ENCODE measurements around the gene TAF3. TPM values are rescaled to one million over a fixed set of nuclear protein-coding genes. Genes with fewer than 3 reads are reported as not detected.
A peak's percentile ranks its signal among the peaks of the same experiment; 100 is the strongest.

The TAF3 gene
- total and polyA plus RNA-seq, 12 donors: 3.6 to 14.9 (median 11.0) TPM

DNA sequence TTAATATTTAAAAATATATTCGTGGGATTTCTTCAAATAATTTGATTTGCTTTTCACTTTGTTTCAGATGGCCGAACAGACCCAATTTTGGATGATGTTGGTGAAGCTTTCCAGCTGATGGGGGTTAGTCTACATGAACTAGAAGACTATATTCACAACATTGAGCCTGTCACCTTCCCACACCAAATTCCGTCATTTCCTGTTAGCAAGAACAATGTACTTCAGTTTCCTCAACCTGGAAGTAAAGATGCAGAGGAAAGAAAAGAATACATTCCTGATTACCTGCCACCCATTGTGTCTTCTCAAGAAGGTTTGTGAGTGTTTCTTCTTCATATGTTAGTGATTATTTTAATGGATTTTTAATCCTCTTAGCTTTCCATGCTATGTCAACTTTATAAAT lies 5.9 kb downstream of the TAF3 start:
- no peak overlapping the region for H3K4me3 ChIP-seq
- peaks cover 0 to 30% (median 16%) of the 10 kb centered on the region in 9 donors for H3K4me1 ChIP-seq
- H3K27me3 ChIP-seq: no peaks in the 10 kb centered on the region
- TF ChIP-seq, protein P1, sequence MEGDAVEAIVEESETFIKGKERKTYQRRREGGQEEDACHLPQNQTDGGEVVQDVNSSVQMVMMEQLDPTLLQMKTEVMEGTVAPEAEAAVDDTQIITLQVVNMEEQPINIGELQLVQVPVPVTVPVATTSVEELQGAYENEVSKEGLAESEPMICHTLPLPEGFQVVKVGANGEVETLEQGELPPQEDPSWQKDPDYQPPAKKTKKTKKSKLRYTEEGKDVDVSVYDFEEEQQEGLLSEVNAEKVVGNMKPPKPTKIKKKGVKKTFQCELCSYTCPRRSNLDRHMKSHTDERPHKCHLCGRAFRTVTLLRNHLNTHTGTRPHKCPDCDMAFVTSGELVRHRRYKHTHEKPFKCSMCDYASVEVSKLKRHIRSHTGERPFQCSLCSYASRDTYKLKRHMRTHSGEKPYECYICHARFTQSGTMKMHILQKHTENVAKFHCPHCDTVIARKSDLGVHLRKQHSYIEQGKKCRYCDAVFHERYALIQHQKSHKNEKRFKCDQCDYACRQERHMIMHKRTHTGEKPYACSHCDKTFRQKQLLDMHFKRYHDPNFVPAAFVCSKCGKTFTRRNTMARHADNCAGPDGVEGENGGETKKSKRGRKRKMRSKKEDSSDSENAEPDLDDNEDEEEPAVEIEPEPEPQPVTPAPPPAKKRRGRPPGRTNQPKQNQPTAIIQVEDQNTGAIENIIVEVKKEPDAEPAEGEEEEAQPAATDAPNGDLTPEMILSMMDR (IDR thresholded peaks at IDR 0.05): no peak
- ATAC-seq (no peak), DNase-seq (no peak)
- WGBS, 2 donors: 82 to 84% methylated on average over 3 of the region's 3 CpGs
- H3K27ac ChIP-seq: peak overlapping the region in 1 of 10 donors; percentile 27
- intact Hi-C loops (cut with DNase I): no loop called here
- peaks cover 0 to 69% (median 17%) of the 10 kb centered on the region in 9 donors for H3K36me3 ChIP-seq
- H3K9me3 ChIP-seq: no peaks in the 10 kb centered on the region

DNA sequence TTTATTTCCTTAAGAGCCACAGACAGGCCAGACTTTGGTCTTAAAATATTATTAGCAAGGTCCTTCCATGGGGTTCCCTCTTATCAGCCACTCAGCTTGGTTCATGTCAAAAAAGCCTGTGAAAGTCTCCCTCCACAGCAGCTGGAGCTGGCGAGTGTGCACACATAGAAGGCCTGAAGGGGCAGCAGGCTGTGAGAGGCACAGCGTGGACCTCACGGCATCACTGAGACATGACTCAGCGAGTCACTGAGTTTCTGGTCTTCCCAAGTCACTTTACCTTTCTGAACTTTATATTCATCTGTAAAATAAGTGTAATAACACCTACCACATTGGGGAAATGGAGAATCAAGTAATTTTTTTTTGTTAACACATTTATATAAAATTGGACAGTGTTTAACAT lies 8.7 kb downstream of the TAF3 start:
- no peak overlapping the region for H3K4me3 ChIP-seq
- DNase-seq (peak in 1 of 2 donors; percentile 18), ATAC-seq (peak in 5 of 8 donors; percentile 65 to 77 (median 71))
- H3K4me1 ChIP-seq: peaks cover 0 to 26% (median 10%) of the 10 kb centered on the region in 9 donors
- peaks cover 0 to 55% (median 17%) of the 10 kb centered on the region in 9 donors for H3K36me3 ChIP-seq
- H3K9me3 ChIP-seq: no peaks in the 10 kb centered on the region
- TF ChIP-seq, protein P1 (IDR thresholded peaks at IDR 0.05): peak in 1 of 9 donors; percentile 13
- no peaks in the 10 kb centered on the region for H3K27me3 ChIP-seq
- intact Hi-C loops (cut with DNase I): no loop called here
- H3K27ac ChIP-seq: peak overlapping the region in 1 of 10 donors; percentile 55
- 57 to 66% methylated on average over 4 of the region's 4 CpGs for WGBS, 2 donors

DNA sequence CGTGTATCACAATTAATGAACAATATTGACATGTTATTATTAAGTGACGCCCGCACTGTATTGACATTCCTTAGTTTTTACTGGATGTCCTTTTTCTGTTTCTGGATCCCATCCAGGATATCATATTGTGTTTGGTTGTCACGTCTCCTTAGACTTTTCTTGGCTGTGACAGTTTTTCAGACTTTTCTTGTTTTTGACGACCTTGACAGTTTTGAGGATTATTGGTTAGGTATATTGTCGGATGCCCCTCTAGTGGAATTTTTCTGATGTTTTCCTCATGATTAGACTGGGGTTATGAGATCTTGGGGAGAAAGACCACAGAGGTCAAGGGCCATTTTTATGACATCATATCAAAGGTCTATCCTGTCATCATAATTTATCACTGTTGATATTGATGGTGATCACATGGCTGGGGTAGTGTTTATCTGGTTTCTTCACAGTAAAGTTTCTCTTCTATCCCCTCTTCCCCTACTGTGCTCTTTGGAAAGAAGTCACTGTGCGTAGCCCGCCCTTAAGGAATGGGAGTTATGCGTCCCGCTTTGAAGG lies 11.1 kb downstream of the TAF3 start:
- intact Hi-C loops (cut with DNase I): no loop called here

DNA sequence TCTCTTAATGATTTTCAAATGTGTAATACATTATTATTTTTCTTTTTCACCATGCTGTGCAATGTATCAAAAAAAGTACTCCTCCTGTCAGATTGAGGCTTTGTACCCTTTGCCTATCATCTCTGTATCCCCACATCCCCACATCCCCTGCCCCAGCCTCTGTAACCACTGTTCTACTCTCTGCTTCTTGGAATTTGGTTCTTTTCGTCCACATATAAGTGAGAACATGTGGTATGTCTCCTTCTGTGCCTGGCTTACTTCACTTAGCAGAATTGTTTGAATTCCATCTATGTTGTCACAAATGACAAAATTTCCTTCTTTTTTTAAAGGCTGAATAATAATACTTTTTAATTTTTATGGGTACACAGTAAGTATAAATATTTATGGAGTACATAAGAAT lies 13.8 kb downstream of the TAF3 start:
- H3K9me3 ChIP-seq: no peaks in the 10 kb centered on the region
- H3K36me3 ChIP-seq: peaks cover 0 to 16% (median 0%) of the 10 kb centered on the region in 9 donors
- no peaks in the 10 kb centered on the region for H3K27me3 ChIP-seq
- H3K27ac ChIP-seq: no peak overlapping the region
- intact Hi-C loops (cut with DNase I): no loop called here
- no peak for DNase-seq
- no peak for ATAC-seq
- 55 to 56% methylated on average over 1 of the region's 1 CpG for WGBS, 2 donors
- peaks cover 0 to 15% (median 5%) of the 10 kb centered on the region in 9 donors for H3K4me1 ChIP-seq
- no peak overlapping the region for H3K4me3 ChIP-seq
- TF ChIP-seq, protein P1 (IDR thresholded peaks at IDR 0.05): no peak

More for the DNA sequence above, 11.1 kb downstream of the TAF3 start:
- Histone ChIP-seq H3K4me3 (no peak overlapping the region), H3K27ac (no peak overlapping the region), H3K36me3 (peaks cover 0 to 39% (median 15%) of the 10 kb centered on the region in 9 donors), H3K4me1 (peaks cover 0 to 22% (median 10%) of the 10 kb centered on the region in 9 donors), H3K27me3 (no peaks in the 10 kb centered on the region), H3K9me3 (no peaks in the 10 kb centered on the region)
- TF ChIP-seq, protein P1 (IDR thresholded peaks at IDR 0.05): no peak
- no peak for ATAC-seq
- DNase-seq: no peak
- 86 to 93% methylated on average over 10 of the region's 10 CpGs for WGBS, 2 donors

All from heart right ventricle (tissue), 16 donors.